Measurements from ENCODE around the gene UBAC1.

DNA sequence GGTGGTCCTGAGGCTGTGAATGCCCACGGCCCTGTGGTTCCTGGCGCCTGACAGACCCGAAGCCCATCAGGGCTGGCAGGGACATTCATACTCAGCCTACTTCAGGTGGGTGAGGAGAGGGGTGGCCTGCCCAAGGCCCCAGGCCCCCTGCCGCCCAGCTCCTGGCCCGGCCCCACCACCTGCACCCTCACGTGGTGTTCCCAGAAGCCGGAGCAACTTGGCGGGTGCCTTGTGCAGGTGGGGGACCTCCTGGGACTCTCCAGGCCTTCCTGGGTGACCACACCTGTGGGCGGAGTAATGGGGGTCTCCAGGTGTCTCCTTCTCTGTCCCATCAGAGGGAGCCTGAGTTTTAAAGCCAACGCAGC lies 36.8 kb upstream of the UBAC1 start:
- TF ChIP-seq, protein P1, sequence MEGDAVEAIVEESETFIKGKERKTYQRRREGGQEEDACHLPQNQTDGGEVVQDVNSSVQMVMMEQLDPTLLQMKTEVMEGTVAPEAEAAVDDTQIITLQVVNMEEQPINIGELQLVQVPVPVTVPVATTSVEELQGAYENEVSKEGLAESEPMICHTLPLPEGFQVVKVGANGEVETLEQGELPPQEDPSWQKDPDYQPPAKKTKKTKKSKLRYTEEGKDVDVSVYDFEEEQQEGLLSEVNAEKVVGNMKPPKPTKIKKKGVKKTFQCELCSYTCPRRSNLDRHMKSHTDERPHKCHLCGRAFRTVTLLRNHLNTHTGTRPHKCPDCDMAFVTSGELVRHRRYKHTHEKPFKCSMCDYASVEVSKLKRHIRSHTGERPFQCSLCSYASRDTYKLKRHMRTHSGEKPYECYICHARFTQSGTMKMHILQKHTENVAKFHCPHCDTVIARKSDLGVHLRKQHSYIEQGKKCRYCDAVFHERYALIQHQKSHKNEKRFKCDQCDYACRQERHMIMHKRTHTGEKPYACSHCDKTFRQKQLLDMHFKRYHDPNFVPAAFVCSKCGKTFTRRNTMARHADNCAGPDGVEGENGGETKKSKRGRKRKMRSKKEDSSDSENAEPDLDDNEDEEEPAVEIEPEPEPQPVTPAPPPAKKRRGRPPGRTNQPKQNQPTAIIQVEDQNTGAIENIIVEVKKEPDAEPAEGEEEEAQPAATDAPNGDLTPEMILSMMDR (IDR thresholded peaks at IDR 0.05; ENCODE audit: poor library complexity), result no peak
- no peak for TF ChIP-seq EZH2 (IDR thresholded peaks at IDR 0.05; ENCODE audit: borderline replicate concordance)
- no peak for TF ChIP-seq EZH2phosphoT487 (IDR thresholded peaks at IDR 0.05; ENCODE audit: low read depth, severe bottlenecking, unreplicated experiment)

All from hepatocyte (in vitro differentiated cells).